HG03521 (cell line): ENCODE results near the gene ZNF91.
"Not testable (repeated sequence)": the region's sequence is repeated elsewhere in the genome, so short reads cannot be mapped to it uniquely, and the experiment has no call there.

Source experiments
- ATAC-seq: cut with Tn5 transposase; IDR thresholded peaks from one replicate; pipeline ENCODE4 v1.9.1; 2021; ENCODE audit warnings: mild to moderate bottlenecking, moderate library complexity; ENCODE audit not compliant: unreplicated experiment

The ZNF91 gene

GRCh38 chr19:23399443-23399842 lies 4.2 kb upstream of the ZNF91 start:
- no peak for ATAC-seq

- ATAC-seq: not testable (repeated sequence)
These were observed 449 bp upstream of the ZNF91 start for GRCh38 chr19:23395722-23396117.

- no peak for ATAC-seq
These were observed 760 bp downstream of the ZNF91 start for GRCh38 chr19:23394511-23394910.

DNA sequence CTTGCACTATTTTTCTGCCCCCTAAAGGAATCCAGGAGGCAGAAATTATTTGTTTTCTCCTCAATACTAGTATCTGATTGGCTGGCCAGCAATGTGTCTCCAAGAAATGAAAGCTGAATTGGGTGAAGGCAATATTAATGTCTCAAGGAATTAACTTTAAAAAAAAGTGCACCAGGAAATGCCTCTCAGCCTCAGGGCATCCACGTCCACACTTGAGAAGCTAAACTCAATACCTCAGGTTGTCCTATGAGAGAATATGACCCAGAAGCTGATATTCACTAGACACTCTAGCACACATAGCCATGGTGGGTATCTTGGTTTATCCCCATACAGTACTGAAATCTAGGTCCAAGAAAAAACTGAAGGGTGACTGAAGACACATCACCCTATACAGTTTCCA lies 2.1 kb downstream of the ZNF91 start:
- ATAC-seq: no peak

- no peak for ATAC-seq
These were observed 4.0 kb downstream of the ZNF91 start for GRCh38 chr19:23391236-23391635.

DNA sequence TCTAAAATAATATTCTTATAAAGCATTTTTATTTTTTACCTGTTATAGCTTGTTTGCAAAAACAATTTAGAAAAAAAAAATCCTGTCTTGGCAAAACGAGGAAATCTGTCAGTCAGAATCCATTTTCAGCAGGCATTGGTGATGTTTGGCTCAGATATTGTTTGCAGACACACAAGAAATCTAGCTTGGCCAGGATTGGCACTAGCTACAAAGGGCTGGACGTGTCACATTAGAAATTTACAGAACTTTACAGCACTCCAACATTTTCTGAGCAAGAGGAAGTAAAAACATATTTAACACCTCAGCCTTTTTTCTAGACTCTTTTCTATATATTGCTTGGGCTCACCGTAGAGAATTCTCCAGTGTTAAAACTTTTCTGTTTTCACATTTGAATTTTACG lies 9.9 kb downstream of the ZNF91 start:
- ATAC-seq: no peak

DNA sequence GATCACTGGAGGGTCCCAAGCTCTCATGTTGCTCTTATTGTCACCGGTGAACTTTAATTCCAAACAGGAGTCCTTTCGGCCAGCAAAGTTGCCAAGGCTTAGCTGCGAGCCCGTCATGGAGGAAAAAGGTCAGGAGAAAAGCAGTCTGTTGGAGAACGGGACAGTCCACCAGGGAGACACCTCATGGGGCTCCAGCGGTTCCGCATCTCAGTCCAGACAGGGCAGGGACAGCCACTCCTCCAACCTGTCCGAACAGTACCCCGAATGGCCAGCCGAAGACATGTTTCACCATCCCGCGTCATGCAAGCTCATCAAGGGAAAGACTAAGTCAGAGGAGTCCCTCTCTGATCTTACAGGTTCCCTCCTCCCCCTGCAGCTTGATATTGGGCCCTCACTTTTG lies 10.4 kb downstream of the ZNF91 start:
- ATAC-seq: no peak

GRCh38 chr19:23384166-23384565 lies 11.1 kb downstream of the ZNF91 start:
- ATAC-seq: no peak

DNA sequence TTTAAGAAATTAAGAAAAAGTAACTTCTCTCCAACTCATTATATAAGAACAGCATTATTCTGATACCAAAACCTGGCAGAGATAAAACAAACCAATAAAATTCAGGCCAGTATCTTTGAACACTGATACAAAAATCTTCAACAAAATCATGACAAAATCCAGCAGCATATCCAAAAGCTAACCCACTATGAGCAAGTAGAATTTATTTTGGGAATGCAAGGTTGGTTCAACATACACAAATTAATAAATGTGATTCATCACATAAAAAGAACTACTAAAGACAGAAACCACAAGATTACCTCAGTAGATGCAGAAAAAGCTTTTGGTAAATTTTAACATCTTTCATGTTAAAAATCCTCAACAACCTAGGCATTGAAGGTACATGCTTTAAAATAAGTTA lies 12.3 kb downstream of the ZNF91 start:
- ATAC-seq: no peak

GRCh38 chr19:23381114-23381513 lies 14.2 kb downstream of the ZNF91 start:
- ATAC-seq: no peak

- ATAC-seq: not testable (repeated sequence)
These were observed 15.6 kb downstream of the ZNF91 start for GRCh38 chr19:23379671-23380070.

DNA sequence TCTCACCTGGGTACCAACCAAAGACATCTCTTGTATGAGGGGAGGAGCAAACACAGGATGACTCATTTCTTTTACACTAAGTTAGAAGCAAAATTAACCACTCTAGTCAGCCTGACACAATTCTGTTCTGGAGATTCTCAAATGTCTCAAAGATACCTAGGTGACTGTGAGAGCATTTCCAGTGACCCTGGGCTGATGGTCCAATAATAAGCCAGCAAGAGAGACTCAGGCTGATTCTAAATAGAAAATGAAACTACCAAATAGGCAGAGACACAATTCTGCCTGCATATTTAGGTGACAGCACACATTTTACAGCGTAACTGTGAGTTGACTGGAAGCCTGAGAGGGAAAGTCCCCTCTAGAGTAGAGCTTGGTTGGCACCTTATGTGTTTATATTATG lies 16.3 kb downstream of the ZNF91 start:
- no peak for ATAC-seq

DNA sequence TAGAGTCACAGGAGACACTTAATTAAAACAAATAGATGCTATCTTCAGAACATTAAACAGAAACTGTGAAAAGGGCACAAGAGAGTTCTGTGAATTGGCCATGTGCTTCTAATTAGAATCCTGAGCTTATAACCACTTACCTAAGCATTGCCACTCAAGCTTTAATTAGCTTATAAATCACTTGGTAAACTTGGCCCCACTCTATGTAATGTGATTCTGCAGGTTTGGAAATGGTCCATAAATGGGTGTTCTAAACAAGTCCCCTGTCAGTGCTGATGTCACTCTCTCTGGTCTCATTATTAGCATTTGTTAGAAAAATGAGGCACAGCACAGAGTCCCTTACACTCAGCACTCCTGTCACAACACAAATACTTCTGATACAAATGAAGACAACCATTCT lies 18.0 kb downstream of the ZNF91 start:
- no peak for ATAC-seq

DNA sequence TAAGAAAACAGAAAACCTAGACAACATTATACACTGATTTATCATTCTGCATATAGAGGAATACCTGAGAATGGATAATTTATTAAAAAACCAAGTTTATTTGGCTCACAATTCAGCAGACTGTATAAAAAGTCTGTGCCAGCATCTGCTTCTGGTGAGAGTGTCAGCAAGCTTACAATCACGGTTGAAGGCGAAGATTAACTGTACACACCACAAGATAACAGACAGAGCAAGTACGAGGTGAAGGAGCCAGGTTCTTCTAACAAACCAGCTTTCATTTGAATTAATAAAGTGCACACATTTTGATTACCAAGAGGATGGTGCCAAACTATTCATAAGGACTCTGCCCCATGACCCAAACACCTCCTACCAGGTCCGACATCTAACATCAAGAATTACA lies 28.8 kb downstream of the ZNF91 start:
- ATAC-seq: no peak

DNA sequence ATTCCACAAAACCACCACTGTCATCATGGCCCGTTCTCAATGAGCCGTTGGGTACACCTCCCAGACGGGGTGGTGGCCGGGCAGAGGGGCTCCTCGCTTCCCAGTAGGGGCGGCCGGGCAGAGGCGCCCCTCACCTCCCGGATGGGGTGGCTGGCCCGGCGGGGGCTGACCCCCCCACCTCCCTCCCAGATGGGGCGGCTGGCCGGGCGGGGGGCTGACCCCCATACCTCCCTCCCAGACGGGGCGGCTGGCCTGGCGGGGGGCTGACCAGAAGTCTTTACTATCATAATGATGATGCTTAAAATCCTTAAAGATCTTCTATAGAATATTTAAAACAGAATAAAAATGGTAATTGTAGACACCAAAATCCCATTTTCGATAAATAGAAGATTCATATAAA lies 29.2 kb downstream of the ZNF91 start:
- not testable (repeated sequence) for ATAC-seq

DNA sequence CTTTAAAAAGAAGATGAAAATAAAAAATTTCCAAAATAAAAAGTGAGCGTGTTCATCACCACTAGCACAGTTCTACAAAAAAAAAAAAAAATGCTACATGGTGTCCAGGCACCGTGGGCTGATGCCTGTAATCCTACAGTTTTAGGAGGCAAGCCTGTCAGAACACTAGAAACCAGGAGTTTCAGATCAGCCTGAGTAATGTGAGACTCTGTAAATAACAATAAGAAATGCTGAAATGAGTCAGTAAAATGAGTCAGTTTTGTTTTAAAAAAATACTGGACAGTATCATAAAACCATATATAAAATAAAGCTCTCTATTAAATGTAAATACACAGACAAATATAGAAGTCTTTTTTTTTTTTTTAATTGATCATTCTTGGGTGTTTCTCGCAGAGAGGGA lies 30.0 kb downstream of the ZNF91 start:
- no peak for ATAC-seq

DNA sequence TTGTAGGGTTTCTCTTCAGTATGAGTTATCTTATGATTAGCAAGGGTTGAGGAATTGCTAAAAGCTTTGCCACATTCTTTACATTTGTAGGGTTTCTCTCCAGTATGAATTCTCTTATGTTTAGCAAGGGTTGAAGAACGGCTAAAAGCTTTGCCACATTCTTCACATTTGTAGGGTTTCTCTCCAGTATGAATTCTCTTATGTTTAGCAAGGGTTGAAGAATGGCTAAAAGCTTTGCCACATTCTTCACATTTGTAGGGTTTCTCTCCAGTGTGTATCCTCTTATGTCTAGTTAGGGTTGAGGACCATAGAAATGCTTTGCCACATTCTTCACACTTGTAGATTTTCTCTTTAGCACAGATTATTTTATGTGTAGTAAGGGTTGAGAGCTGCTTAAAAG lies 33.4 kb downstream of the ZNF91 start:
- ATAC-seq: not testable (repeated sequence)

- ATAC-seq: no peak
These were observed 43.5 kb downstream of the ZNF91 start for GRCh38 chr19:23351806-23352205.

DNA sequence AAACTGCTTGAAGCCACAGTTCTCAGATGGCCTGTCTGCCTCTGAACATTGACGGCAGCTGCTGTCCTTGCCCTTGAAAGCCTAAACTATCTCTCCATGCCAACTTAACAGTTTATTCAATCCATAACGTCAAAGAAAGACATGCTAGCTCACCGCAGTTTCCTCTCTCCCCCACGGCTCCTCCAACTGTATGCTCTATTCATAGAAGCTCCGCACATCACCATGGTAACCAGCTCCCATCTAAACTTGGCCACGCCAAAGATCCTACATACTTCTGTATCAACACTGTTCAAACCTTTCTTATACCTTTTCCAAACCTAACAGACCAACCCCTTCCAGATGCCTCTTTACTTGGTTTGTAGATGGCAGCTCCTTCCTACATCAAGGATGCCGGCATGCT lies 48.6 kb downstream of the ZNF91 start:
- no peak for ATAC-seq

GRCh38 chr19:23345838-23346237 lies 49.4 kb downstream of the ZNF91 start:
- ATAC-seq: no peak

DNA sequence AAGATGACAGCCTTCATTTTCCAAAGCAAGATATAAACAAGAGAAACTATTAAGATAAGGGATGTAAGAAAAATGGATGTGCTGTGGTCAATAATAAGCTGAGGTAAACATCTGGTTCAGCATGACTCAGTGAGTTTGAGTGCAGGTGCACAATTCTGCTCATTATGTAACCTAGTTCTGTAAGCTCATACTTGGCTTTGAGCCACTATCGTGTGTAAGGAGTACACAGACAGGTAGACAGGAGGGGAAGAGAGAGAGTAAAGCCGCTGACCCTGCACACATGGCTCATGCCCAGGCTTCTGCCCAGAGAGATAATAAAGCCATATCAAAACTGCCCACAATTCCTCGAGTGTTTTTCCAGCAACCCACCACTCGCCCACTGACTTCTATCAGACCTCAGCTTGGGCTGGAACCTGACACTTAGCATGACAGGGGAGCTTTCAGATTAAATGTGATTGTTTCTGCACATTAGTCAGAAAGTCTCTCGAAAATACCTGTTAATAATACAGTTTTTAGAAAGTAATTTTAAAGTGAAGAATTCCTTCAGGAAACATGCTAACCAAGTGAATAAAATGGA lies 51.7 kb downstream of the ZNF91 start:
- ATAC-seq: no peak

- no peak for ATAC-seq
These were observed 67.1 kb downstream of the ZNF91 start for GRCh38 chr19:23328211-23328610.

DNA sequence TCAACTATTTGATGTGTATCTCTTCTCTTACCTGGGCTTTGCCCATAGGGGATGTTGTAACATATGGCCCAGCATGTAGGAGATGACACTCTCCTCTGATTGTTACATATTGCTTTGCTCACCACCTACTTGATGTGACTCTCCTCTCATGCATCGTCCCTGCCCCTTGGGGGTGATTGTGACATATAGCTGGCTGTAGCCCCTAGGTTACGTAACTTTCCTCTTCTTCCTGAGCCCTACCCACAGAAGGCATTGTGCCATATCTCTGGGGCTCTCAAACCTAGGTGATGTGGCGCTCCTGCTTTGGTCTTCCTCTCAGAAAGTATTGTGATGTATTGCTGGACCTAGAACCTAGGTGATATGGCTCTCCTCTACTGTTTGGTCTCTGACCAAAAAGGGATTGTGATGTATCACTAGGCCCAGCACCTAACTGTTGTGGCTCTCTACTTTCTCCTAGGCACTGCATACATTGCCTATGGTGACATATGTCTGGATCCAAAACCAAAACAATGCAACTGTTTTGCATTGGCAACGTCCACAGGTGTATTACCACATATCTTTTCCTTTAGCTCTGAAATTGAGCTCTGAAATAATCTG lies 73.2 kb downstream of the ZNF91 start:
- no peak for ATAC-seq
